WTC11 (cell line): ENCODE results near the gene DRGX.

Experiments
- CBFB ChIP-seq: sonication (generic); formaldehyde crosslinking; IDR thresholded peaks from 2 replicates; pipeline ENCODE4 v1.8.1; 2022; ENCODE audit warnings: mild to moderate bottlenecking, low read depth, missing genetic modification reagents
- ZNF121 ChIP-seq: sonication (generic); formaldehyde crosslinking; IDR thresholded peaks from 2 replicates; pipeline ENCODE4 v1.8.0; 2023; ENCODE audit warnings: missing genetic modification reagents
- TF ChIP-seq, protein P1 (sequence below): fragments of 200-600 bp; IDR thresholded peaks from 2 replicates; pipeline ENCODE4 v1.8.0; 2022; ENCODE audit warnings: antibody characterized with exemption
- TF ChIP-seq, protein P2 (sequence below): sonication (generic); formaldehyde crosslinking; IDR thresholded peaks from 2 replicates; pipeline ENCODE4 v1.8.1; 2023; ENCODE audit warnings: mild to moderate bottlenecking, missing genetic modification reagents, moderate library complexity
- TF ChIP-seq, protein P3 (sequence below): sonication (generic); formaldehyde crosslinking; IDR thresholded peaks from 2 replicates; pipeline ENCODE4 v1.8.1; 2023; ENCODE audit warnings: mild to moderate bottlenecking, missing genetic modification reagents
- TF ChIP-seq, protein P4 (sequence below): sonication (generic); formaldehyde crosslinking; IDR thresholded peaks from 2 replicates; pipeline ENCODE4 v1.8.1; 2022; ENCODE audit warnings: mild to moderate bottlenecking, missing genetic modification reagents, moderate library complexity, borderline replicate concordance

DNA sequence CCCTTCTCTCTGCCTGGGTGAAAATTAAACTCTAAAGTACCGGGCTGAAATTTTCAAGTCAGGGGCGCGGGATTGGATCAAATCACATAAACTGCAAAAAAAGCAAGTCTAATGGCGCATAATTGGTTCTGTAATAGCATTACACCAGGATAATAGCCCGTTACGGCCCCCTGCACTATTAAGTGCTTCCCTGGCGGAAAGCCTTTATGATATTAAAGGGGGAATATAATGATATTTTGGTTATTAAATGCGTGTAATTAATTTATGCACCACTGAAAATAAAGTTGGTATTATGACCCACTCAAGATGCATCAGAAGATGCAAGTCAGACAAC lies 744 bp upstream of the DRGX start:
- TF ChIP-seq, protein P1, sequence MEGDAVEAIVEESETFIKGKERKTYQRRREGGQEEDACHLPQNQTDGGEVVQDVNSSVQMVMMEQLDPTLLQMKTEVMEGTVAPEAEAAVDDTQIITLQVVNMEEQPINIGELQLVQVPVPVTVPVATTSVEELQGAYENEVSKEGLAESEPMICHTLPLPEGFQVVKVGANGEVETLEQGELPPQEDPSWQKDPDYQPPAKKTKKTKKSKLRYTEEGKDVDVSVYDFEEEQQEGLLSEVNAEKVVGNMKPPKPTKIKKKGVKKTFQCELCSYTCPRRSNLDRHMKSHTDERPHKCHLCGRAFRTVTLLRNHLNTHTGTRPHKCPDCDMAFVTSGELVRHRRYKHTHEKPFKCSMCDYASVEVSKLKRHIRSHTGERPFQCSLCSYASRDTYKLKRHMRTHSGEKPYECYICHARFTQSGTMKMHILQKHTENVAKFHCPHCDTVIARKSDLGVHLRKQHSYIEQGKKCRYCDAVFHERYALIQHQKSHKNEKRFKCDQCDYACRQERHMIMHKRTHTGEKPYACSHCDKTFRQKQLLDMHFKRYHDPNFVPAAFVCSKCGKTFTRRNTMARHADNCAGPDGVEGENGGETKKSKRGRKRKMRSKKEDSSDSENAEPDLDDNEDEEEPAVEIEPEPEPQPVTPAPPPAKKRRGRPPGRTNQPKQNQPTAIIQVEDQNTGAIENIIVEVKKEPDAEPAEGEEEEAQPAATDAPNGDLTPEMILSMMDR = no peak
- TF ChIP-seq, protein P2, sequence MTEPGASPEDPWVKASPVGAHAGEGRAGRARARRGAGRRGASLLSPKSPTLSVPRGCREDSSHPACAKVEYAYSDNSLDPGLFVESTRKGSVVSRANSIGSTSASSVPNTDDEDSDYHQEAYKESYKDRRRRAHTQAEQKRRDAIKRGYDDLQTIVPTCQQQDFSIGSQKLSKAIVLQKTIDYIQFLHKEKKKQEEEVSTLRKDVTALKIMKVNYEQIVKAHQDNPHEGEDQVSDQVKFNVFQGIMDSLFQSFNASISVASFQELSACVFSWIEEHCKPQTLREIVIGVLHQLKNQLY (CRISPR knock-in tag) = no peak
- TF ChIP-seq ZNF121 (CRISPR knock-in tag) (no peak), CBFB (CRISPR knock-in tag) (no peak)
- TF ChIP-seq, protein P3, sequence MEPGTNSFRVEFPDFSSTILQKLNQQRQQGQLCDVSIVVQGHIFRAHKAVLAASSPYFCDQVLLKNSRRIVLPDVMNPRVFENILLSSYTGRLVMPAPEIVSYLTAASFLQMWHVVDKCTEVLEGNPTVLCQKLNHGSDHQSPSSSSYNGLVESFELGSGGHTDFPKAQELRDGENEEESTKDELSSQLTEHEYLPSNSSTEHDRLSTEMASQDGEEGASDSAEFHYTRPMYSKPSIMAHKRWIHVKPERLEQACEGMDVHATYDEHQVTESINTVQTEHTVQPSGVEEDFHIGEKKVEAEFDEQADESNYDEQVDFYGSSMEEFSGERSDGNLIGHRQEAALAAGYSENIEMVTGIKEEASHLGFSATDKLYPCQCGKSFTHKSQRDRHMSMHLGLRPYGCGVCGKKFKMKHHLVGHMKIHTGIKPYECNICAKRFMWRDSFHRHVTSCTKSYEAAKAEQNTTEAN (CRISPR knock-in tag) = no peak
- TF ChIP-seq, protein P4, sequence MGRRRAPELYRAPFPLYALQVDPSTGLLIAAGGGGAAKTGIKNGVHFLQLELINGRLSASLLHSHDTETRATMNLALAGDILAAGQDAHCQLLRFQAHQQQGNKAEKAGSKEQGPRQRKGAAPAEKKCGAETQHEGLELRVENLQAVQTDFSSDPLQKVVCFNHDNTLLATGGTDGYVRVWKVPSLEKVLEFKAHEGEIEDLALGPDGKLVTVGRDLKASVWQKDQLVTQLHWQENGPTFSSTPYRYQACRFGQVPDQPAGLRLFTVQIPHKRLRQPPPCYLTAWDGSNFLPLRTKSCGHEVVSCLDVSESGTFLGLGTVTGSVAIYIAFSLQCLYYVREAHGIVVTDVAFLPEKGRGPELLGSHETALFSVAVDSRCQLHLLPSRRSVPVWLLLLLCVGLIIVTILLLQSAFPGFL (CRISPR knock-in tag) = no peak
